ENCODE data around the gene B4GALNT4. TPM values are rescaled to one million over a fixed set of nuclear protein-coding genes. Genes with fewer than 3 reads are reported as not detected.

The B4GALNT4 gene
- total and polyA plus RNA-seq, 4 donors = 0.15 to 0.42 (median 0.42) TPM; not detected in 1

DNA sequence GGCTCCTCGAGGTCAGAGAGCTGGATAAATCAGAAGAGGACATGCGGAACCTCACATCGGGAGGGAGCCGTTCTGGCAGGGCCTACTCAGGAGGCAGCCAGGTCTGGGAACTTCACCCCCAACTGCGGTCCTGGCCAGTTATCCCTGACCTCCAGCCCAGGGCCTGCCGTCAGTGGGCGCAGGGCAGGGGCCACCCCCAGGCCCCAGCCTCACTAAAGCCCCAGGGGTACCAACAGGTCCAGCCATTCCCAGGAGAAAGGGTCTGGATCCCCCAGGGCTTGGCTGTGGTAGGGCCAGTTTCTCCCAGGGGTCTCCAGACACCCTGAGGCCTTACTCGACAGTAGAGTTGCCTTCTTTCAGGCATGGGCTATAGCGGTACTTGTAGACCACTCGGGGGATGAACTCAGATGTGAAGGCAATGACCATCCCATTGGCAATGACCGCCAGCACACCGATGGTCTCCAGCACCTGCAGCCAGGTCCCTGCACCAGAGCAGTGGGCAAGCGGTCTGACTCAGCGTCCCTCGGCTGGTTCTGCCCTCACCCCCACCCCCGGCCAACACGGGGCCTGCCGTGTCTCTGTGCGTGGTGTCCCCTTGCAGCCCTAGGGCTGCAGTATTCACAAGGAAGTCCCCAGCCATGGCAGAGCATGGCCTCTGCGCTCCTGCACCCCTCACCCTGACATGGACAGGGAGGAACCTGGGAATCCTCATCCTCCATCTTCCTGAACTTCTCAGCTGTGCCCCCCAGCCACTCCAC, 50.1 kb downstream of the B4GALNT4 start:
- no peak overlapping the region for H3K9ac ChIP-seq (ENCODE audit: low read depth in 1 of 2, low read length in 2 of 2)
- DNase-seq (ENCODE audit: low spot score) = no peak
- no peaks in the 10 kb centered on the region for H3K9me3 ChIP-seq (ENCODE audit: control insufficient read depth in 4 of 4, low read length in 3 of 4)
- WGBS = 90% methylated on average over 20 of the region's 20 CpGs
- peaks cover 5 to 33% (median 21%) of the 10 kb centered on the region in 4 donors for H3K4me1 ChIP-seq (ENCODE audit: control insufficient read depth in 4 of 4, insufficient read depth in 4 of 4, low read length in 3 of 4)
- H3K4me3 ChIP-seq (ENCODE audit: low read depth in 1 of 3, low read length in 3 of 3) = no peak overlapping the region
- TF ChIP-seq FOXA2 (IDR thresholded peaks at IDR 0.05) = no peak
- no peak for TF ChIP-seq EGR1 (IDR thresholded peaks at IDR 0.05; ENCODE audit: low read depth in 2 of 2)
- no peak for TF ChIP-seq HNF4A (conservative IDR thresholded peaks at IDR 0.05)
- no peak for TF ChIP-seq RXRA (IDR thresholded peaks at IDR 0.05)
- TF ChIP-seq YY1 (IDR thresholded peaks at IDR 0.05) = no peak
- no peak for TF ChIP-seq NR2F2 (IDR thresholded peaks at IDR 0.05)
- no peak for TF ChIP-seq JUND (IDR thresholded peaks at IDR 0.05)
- no peak for TF ChIP-seq GABPA (IDR thresholded peaks at IDR 0.05 in 1 of 2, conservative IDR thresholded peaks at IDR 0.05 in 1 of 2)
- TF ChIP-seq SP1 (IDR thresholded peaks at IDR 0.05) = no peak
- peaks cover 0 to 2% (median 0%) of the 10 kb centered on the region in 4 donors for H3K27me3 ChIP-seq (ENCODE audit: control insufficient read depth in 4 of 4, insufficient read depth in 4 of 4, low read length in 3 of 4)
- H3K27ac ChIP-seq (ENCODE audit: low read depth in 1 of 2, low read length in 2 of 2) = no peak overlapping the region
- H3K36me3 ChIP-seq (ENCODE audit: control insufficient read depth in 4 of 4, insufficient read depth in 3 of 4, low read depth in 1 of 4, low read length in 3 of 4) = no peaks in the 10 kb centered on the region

DNA sequence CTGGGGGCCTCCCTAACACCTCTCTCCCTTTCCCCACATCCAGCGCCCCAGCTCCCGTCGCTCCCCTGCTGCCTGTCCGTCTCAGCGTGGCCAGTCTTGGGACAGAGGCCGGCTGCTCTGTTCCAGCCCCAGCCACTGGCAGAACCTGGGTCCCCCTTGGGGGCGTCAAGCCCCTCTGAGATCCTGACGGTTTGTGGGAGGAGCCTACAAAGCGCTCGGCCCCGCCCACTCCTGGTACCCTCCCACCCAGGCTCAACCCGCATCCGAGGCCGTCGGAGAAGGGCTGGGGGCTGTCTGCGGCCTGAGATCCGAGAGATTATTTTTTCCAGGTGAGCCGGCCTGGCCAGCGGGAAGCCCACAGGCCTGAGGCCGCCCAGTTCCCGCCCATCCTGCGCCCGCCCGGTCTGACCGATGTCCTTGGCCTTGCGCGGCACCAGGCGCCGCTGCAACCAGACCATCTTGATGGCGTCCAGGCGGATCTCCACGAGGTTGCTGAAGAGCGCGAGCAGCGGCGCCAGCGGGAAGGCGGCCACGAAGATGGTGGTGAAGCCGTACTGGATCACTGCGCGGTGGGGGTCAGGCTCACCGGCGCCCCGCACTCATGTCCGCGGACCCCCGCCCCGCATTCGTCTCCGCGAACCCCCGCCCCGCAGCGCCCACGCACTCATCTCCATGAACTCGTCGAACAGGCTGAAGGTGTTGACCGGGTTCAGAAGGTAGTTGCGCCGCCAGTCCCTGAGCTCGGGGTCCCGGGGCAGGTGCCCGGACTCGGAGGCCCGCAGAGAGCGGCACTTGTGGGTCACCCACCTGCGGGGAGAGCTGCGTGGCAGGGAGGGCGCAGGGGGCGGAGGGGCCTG, 51.0 kb downstream of the B4GALNT4 start:
- DNase-seq (ENCODE audit: low spot score) = no peak
- WGBS = 65% methylated on average over 71 of the region's 71 CpGs
- peaks cover 5 to 25% (median 21%) of the 10 kb centered on the region in 4 donors for H3K4me1 ChIP-seq (ENCODE audit: control insufficient read depth in 4 of 4, insufficient read depth in 4 of 4, low read length in 3 of 4)
- peaks cover 0 to 3% (median 0%) of the 10 kb centered on the region in 4 donors for H3K27me3 ChIP-seq (ENCODE audit: control insufficient read depth in 4 of 4, insufficient read depth in 4 of 4, low read length in 3 of 4)
- no peak overlapping the region for H3K27ac ChIP-seq (ENCODE audit: low read depth in 1 of 2, low read length in 2 of 2)
- no peak overlapping the region for H3K9ac ChIP-seq (ENCODE audit: low read depth in 1 of 2, low read length in 2 of 2)
- TF ChIP-seq, protein P1, sequence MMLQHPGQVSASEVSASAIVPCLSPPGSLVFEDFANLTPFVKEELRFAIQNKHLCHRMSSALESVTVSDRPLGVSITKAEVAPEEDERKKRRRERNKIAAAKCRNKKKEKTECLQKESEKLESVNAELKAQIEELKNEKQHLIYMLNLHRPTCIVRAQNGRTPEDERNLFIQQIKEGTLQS (IDR thresholded peaks at IDR 0.05) = no peak
- no peak for TF ChIP-seq HNF4A (conservative IDR thresholded peaks at IDR 0.05)
- no peak for TF ChIP-seq EGR1 (IDR thresholded peaks at IDR 0.05; ENCODE audit: low read depth in 2 of 2)
- TF ChIP-seq YY1 (IDR thresholded peaks at IDR 0.05) = no peak
- no peak for TF ChIP-seq NR2F2 (IDR thresholded peaks at IDR 0.05)
- no peak for TF ChIP-seq TAF1 (conservative IDR thresholded peaks at IDR 0.05)
- TF ChIP-seq, protein P2, sequence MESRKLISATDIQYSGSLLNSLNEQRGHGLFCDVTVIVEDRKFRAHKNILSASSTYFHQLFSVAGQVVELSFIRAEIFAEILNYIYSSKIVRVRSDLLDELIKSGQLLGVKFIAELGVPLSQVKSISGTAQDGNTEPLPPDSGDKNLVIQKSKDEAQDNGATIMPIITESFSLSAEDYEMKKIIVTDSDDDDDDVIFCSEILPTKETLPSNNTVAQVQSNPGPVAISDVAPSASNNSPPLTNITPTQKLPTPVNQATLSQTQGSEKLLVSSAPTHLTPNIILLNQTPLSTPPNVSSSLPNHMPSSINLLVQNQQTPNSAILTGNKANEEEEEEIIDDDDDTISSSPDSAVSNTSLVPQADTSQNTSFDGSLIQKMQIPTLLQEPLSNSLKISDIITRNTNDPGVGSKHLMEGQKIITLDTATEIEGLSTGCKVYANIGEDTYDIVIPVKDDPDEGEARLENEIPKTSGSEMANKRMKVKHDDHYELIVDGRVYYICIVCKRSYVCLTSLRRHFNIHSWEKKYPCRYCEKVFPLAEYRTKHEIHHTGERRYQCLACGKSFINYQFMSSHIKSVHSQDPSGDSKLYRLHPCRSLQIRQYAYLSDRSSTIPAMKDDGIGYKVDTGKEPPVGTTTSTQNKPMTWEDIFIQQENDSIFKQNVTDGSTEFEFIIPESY (IDR thresholded peaks at IDR 0.05) = no peak
- no peak for TF ChIP-seq JUND (IDR thresholded peaks at IDR 0.05)
- no peak for TF ChIP-seq HNF4G (IDR thresholded peaks at IDR 0.05)
- no peak for TF ChIP-seq RXRA (IDR thresholded peaks at IDR 0.05)
- H3K9me3 ChIP-seq (ENCODE audit: control insufficient read depth in 4 of 4, low read length in 3 of 4) = no peaks in the 10 kb centered on the region
- H3K4me3 ChIP-seq (ENCODE audit: low read depth in 1 of 3, low read length in 3 of 3) = no peak overlapping the region
- no peaks in the 10 kb centered on the region for H3K36me3 ChIP-seq (ENCODE audit: control insufficient read depth in 4 of 4, insufficient read depth in 3 of 4, low read depth in 1 of 4, low read length in 3 of 4)

DNA sequence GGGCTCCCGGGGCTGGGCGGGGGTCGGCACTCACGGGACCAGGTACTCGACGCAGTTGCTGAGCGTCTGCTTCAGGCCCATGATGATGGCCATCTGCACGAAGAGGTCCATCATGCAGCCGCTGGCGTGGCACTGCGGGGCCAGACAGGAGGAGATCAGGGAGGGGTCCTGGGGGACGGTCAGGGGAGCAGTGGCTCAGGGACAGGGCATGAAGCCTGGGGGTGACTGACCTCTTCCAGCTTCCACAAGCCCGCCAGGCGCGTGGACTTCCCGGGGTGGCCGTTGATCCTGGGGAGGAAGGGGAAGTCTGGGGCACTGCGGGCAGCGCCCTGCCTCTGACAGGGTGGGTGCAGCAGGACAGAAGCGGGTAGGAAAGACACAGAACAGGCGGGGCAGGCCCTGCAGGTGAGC, 51.6 kb downstream of the B4GALNT4 start:
- WGBS = 88% methylated on average over 21 of the region's 21 CpGs
- H3K27ac ChIP-seq (ENCODE audit: low read depth in 1 of 2, low read length in 2 of 2) = no peak overlapping the region
- H3K27me3 ChIP-seq (ENCODE audit: control insufficient read depth in 4 of 4, insufficient read depth in 4 of 4, low read length in 3 of 4) = peaks cover 0 to 3% (median 0%) of the 10 kb centered on the region in 4 donors
- no peaks in the 10 kb centered on the region for H3K9me3 ChIP-seq (ENCODE audit: control insufficient read depth in 4 of 4, low read length in 3 of 4)
- no peaks in the 10 kb centered on the region for H3K36me3 ChIP-seq (ENCODE audit: control insufficient read depth in 4 of 4, insufficient read depth in 3 of 4, low read depth in 1 of 4, low read length in 3 of 4)
- no peak overlapping the region for H3K4me3 ChIP-seq (ENCODE audit: low read depth in 1 of 3, low read length in 3 of 3)
- H3K9ac ChIP-seq (ENCODE audit: low read depth in 1 of 2, low read length in 2 of 2) = no peak overlapping the region
- DNase-seq (ENCODE audit: low spot score) = no peak
- peaks cover 3 to 19% (median 17%) of the 10 kb centered on the region in 4 donors for H3K4me1 ChIP-seq (ENCODE audit: control insufficient read depth in 4 of 4, insufficient read depth in 4 of 4, low read length in 3 of 4)
- TF ChIP-seq FOXA2 (IDR thresholded peaks at IDR 0.05) = no peak
- TF ChIP-seq, protein P3, sequence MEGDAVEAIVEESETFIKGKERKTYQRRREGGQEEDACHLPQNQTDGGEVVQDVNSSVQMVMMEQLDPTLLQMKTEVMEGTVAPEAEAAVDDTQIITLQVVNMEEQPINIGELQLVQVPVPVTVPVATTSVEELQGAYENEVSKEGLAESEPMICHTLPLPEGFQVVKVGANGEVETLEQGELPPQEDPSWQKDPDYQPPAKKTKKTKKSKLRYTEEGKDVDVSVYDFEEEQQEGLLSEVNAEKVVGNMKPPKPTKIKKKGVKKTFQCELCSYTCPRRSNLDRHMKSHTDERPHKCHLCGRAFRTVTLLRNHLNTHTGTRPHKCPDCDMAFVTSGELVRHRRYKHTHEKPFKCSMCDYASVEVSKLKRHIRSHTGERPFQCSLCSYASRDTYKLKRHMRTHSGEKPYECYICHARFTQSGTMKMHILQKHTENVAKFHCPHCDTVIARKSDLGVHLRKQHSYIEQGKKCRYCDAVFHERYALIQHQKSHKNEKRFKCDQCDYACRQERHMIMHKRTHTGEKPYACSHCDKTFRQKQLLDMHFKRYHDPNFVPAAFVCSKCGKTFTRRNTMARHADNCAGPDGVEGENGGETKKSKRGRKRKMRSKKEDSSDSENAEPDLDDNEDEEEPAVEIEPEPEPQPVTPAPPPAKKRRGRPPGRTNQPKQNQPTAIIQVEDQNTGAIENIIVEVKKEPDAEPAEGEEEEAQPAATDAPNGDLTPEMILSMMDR (IDR thresholded peaks at IDR 0.05; ENCODE audit: low read depth, low read length, missing input control) = no peak
- TF ChIP-seq FOXA1 (IDR thresholded peaks at IDR 0.05) = no peak
- TF ChIP-seq, protein P2 (IDR thresholded peaks at IDR 0.05) = no peak
- TF ChIP-seq, protein P1 (IDR thresholded peaks at IDR 0.05) = no peak
- TF ChIP-seq EGR1 (IDR thresholded peaks at IDR 0.05; ENCODE audit: low read depth in 2 of 2) = no peak
- TF ChIP-seq HNF4G (IDR thresholded peaks at IDR 0.05) = no peak
